HG02610 (cell line): Measurements from ENCODE around the gene CCNQ.

ENCODE experiments used
- ATAC-seq: cut with Tn5 transposase; IDR thresholded peaks from one replicate; pipeline ENCODE4 v1.9.1; 2021; ENCODE audit warnings: mild to moderate bottlenecking, moderate library complexity; ENCODE audit not compliant: unreplicated experiment

Gene CCNQ

DNA sequence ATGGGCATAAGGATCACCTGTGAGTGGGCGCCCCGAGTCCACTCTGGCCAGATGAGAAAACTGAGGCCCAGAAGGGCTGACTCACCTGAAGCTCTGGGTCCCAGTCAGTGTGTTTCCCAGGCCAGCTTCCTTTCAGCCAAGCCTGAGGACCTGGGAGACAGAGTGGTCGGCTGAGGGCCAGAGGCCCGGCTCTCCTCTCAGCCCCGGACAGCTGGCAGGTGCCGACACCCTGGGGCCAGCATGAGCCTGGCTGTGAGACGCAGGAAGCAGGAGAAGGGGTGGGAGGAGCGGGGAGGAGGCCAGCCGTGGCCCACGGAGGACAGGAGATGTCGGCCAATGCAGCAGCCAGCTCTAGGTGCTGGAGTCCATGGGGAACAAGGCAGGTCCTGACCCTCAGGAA lies 52.6 kb downstream of the CCNQ start:
- no peak for ATAC-seq

DNA sequence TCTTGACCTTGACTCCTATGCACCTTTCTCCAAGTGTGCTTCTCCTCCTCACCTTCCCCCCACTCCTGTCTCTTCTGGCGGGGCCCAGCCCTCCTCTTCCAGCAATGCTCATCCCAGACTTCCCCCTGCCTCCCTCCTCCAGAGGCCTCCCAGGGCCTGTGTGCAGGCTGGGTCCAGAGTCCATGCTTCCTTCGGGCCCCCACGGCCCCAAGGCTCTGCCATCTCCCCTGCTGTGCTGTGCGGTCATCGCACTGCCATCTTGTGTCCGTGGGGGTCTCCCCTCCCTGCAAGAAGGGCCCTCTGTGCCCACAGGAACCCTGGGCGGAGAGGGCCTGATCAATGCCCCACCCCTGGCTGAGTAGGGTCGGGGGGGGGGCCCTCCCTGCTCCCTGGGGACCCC lies 54.2 kb downstream of the CCNQ start:
- ATAC-seq = no peak

- ATAC-seq = no peak
These were observed 59.0 kb downstream of the CCNQ start for GRCh38 chrX:153539979-153540358.

DNA sequence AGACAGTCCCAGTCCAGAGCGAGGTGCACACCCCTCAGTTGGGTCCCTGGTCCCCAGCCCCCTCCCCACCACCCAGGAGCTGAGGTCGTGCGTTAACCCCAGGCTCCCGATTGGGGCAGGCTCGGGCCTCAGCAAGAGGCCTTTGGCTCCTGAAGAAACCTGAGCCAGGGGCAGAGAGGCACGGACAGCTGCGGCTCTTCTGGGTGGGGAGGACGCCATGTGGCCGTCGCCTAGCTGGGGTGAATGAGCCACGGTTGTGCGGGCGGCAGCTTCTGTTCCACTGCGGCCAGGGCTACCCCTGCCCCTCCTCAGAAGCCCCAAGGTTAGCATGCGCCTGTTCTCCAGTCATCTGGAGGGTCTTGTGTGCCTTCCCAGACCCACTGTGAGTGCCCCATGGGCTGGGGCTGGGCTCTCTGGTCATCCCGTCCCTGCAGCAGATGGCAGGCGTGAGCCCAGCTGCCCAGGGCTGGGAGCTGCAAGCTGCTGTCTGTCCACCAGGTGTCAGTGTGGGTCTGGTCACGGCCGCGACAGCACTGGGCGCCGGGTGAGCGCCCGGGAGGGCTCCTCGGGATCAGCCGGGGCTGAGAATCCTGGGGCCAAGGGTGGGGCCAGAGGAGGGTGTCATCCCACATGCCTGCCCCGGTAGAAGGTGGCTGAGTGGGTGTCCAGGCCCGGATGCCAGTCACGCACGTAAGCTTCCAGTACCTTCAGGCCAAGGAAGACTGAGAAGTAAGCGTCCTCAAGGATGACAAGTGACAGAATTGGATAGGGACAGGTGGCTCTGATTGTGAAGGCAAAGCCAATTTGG lies 59.6 kb downstream of the CCNQ start:
- ATAC-seq = no peak

DNA sequence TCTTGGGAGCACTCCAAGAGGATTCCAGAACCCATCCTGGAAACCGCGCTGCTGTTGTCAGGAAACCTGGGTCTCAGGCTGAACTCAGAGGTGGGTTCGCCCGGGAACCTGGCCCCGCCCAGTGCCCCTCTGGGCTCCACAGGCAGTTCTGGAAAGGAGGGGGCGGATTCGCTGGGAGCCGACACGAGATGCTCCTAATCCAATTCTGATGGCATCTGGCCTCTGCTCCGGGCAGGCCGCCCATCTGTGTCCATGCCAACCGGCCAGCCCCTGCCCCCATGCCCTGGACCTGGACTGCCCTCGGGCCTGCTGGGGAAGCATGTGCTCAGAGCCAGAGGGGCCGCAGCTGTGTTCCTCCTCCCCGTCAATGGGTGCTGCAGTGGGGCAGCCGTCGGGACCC lies 60.5 kb downstream of the CCNQ start:
- no peak for ATAC-seq
